ENCODE data around the gene USP6. TPM values are rescaled to one million over a fixed set of nuclear protein-coding genes. Genes with fewer than 3 reads are reported as not detected.

The USP6 gene
- 1.7 and 2.3 TPM in 2 replicates for polyA plus RNA-seq

DNA sequence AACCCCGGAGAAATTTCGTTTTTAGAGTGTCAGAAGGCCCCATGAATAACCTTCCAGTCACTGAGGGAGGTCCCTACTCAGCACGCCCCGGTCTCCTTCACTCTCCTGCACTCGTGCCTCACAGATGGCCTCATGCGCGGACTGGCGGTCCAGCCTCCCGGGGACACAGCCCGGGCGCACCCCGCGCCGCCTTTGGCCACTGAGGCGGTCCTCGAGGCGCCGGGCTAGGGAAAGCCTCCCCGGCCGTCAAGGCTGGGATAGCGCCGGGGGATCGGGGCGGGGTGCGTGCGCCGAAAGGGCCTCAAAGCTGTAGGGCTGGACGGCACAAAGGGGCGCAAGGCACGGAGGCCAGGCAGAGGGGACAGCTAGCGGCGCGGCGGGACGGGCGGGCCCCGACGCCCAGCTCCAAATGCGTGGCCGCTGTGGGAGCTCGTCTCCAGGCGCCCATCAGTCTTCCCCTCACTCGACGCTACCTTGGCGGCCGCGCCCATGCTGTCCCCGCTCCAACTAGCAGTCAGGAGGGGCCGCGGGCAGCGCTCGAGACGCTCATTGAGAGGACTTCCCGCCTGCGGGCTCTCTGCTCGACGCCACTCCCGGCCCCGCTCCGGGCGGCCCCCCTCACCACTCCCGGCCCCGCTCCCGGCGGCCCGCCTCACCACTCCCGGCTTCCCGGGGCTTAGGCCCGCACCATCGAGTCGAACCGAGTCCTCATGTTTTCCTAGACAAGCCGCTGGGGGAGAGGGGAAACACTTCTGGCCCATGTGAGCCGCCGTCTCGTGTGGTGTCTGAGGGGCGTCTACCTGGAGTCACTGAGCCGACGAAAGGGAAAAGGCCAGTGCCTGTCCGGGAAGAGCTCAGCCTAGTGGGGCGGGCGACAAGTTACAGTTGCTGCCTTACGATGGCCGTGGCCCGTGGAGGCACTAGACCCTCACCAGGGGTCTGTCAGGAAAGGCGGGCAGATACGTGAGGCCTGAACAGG lies at the start of gene USP6:
TSS of gene USP6 (plus strand) at position 360 of the 979 bp plus-strand sequence. CDS start 14,336 bp downstream, outside the sequence.

GRCh38 chr17:5078106-5079028 lies 37.5 kb upstream of the USP6 start, which contains the start of gene ZFP3:
Gene ZFP3 (plus strand): TSS chr17:5078467. CDS start chr17:5091505, 13,038 bp downstream.

DNA sequence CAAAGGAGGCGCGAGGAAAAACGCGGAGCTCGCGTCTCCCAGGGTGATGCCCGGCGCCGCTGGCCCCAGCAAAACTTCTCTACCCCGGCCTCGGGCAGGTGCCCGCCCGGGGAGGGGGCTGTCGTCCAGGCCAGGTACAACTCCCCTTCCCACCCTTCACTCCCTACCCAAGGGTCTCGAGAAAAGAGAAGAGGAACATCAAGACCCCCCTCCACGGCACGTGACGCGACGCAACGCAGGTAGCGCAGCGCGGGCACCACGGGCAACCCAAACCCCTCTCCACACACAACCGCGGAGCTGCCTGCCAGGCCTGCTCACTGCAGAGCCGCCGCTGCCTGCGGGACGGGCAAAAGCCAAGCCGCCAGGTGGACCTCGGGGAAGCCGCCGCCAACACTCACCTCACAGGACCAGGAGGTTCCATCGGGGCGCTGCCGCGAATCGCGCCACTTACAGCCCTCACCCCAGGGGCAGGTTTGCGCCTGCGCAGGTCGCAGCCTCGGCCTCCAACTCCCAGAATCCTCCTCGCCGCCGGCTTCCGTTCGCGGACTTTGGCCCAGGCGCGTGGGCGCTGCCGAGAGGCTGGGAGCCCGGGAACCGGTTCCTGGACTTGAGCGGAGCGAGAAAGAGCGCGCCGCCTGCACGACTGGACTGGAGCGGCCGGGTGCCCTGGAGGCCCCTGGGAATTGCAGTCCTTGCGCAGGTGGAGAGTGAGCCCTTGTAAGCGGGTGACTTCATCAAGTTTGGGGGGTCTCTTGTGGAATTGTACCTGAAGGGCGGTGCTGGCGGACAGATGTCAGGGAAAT lies 4.2 kb upstream of the USP6 start, which contains the start of gene ZNF232:
TSS of gene ZNF232 (minus strand) at position 477 of the 803 bp plus-strand sequence. CDS start at position 421, 56 bp downstream.

GRCh38 chr17:5191541-5192417 lies 75.9 kb downstream of the USP6 start, which contains the start of gene ZNF594:
Gene ZNF594 (minus strand): TSS chr17:5191868. CDS start chr17:5184256, 7,612 bp downstream.

Other genes with a start within 250 kb of the USP6 start
- 0.75 TPM in 1 of 2 replicates, not detected in the other for gene C17orf107, start 216.5 kb upstream of the USP6 start, polyA plus RNA-seq
- not detected in 2 replicates for gene CHRNE, start 212.9 kb upstream of the USP6 start, polyA plus RNA-seq
- gene GP1BA, start 183.8 kb upstream of the USP6 start, polyA plus RNA-seq = 0.31 and 0.38 TPM in 2 replicates
- 27.6 and 40.9 TPM in 2 replicates for gene SLC25A11, start 176.0 kb upstream of the USP6 start, polyA plus RNA-seq
- gene RNF167, start 175.8 kb upstream of the USP6 start, polyA plus RNA-seq = 37.3 and 38.4 TPM in 2 replicates
- gene PFN1, start 167.5 kb upstream of the USP6 start, polyA plus RNA-seq = 35.7 and 55.5 TPM in 2 replicates
- 2.1 and 2.4 TPM in 2 replicates for gene ENO3, start 164.9 kb upstream of the USP6 start, polyA plus RNA-seq
- 44.8 and 73.7 TPM in 2 replicates for gene SPAG7, start 148.2 kb upstream of the USP6 start, polyA plus RNA-seq
- 1.0 and 8.4 TPM in 2 replicates for gene CAMTA2, start 128.4 kb upstream of the USP6 start, polyA plus RNA-seq
- gene INCA1, start 118.5 kb upstream of the USP6 start, polyA plus RNA-seq = 2.1 and 2.5 TPM in 2 replicates
- 0.38 TPM in 1 of 2 replicates, not detected in the other for gene KIF1C, start 118.1 kb upstream of the USP6 start, polyA plus RNA-seq
- not detected in 2 replicates for gene SLC52A1, start 80.6 kb upstream of the USP6 start, polyA plus RNA-seq
- gene ZFP3, start 37.6 kb upstream of the USP6 start, polyA plus RNA-seq = 2.5 and 3.4 TPM in 2 replicates
- 1.7 TPM in 1 of 2 replicates, not detected in the other for gene ZNF232, start 4.2 kb upstream of the USP6 start, polyA plus RNA-seq
- 1.7 and 2.5 TPM in 2 replicates for gene ZNF594, start 75.8 kb downstream of the USP6 start, polyA plus RNA-seq
- not detected in 2 replicates for gene SCIMP, start 118.8 kb downstream of the USP6 start, polyA plus RNA-seq
- gene RABEP1, start 166.3 kb downstream of the USP6 start, polyA plus RNA-seq = 40.1 and 43.7 TPM in 2 replicates